NCI-H748 treated with DMSO at 0.1 percent for 48 hours (cell line): Measurements from ENCODE around the gene SEZ6L2.
"Not testable (repeated sequence)": the region's sequence is repeated elsewhere in the genome, so short reads cannot be mapped to it uniquely, and the experiment has no call there.

Experiments used
- DNase-seq: peaks from one replicate; lab custom pipeline; 2025; lab: John Stamatoyannopoulos, UW

Gene SEZ6L2

DNA sequence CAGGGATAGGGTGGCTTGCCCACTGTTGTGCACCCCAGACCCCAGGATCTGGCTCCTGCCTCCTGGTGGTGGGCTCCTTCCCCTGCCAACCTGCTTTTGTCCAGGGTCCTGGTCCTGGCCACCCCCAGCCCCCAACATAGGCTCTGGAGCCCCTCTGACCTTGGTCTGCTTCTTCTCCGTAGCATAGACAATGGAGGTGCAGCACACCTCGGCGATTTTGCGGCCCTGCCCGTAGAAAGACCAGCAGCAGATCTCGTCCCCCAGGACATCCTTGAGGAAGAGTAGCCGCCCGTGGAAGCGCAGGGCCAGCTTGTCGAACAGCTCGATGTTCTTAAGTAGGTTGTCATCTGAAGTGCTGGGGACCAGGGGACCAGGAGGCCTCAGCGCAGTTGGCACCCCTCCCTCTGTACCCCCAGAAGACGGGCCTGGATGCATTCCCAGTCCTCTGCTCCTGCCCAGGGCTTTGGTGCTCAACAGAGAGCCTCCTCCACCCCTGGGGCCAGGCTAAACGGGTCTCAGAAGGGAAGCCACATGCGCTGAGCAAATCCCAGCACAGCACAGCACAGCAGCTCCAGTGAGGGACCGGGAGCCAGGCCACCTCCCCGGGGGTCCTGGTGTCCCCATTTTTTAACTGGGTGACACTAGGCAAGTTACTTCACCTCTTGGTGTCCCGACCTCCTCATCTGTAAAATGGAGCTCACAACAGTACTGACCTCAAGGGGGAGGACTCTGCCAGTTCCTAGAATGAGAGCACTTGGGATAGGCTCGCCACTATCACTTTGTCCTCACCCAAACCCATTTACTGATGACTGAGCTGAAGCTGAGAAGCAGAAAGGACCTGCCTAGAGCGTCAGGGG is 11.7 kb upstream of the SEZ6L2 start:
- DNase-seq = no peak

DNA sequence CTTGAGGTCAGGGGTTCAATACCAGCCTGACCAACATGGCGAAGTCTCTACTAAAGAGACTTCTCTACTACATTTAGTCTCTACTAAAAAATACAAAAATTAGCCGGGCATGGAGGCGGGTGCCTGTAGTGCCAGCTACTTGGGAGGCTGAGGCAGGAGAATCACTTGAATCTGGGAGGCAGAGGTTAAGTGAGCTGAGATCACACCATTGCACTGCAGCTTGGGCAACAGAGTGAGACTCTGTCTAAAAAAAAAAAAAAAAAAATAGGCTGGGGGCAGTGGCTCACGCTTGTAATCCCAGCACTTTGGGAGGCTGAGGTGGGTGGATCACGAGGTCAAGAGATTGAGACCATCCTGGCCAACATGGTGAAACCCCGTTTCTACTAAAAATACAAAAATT is 10.5 kb upstream of the SEZ6L2 start:
- not testable (repeated sequence) for DNase-seq

DNA sequence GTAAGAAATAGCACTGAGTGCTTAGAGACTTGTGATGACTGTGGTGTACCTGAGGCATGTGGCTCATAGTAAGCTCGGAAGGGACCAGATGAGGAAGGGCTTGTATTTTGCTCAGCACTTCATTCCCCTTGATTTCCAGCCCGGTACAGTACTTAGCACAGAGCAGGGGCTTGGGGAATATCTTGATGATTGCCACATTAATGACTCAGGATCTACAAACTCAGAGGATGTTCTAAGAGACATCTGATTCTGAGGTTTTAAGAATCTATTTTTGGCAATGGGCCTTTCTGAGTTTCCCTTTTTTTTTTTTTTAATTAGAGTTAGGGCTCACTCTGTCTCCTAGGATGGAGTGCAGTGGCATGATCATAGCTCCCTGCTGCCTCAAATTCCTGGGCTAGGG is 10.0 kb upstream of the SEZ6L2 start:
- no peak for DNase-seq

DNA sequence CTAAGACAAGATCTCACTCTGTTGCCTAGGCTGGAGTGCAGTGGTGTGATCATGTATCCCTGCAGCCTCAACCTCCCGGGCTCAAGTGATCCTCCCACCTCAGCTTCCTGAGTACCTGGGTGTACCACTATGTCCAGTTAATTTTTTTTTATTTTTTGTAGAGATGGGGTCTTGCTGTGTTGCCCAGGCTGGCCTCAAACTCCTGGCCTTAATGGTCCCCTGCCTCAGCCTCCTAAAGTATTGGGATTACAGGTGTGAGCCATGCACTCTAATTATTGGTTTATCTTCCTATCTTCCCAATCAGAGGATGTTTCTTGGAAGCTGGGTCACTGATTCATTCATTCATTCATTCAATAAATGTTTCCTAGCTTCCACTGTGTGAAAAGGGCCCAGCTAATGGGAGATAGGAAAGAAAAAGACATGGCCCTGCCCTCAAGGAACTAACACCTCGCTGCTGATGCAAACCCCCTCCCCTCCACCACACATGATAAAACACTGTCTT is 9.4 kb upstream of the SEZ6L2 start:
- DNase-seq = no peak

- no peak for DNase-seq
Observed at GRCh38 chr16:29907973-29908372, 8.6 kb upstream of the SEZ6L2 start.

DNA sequence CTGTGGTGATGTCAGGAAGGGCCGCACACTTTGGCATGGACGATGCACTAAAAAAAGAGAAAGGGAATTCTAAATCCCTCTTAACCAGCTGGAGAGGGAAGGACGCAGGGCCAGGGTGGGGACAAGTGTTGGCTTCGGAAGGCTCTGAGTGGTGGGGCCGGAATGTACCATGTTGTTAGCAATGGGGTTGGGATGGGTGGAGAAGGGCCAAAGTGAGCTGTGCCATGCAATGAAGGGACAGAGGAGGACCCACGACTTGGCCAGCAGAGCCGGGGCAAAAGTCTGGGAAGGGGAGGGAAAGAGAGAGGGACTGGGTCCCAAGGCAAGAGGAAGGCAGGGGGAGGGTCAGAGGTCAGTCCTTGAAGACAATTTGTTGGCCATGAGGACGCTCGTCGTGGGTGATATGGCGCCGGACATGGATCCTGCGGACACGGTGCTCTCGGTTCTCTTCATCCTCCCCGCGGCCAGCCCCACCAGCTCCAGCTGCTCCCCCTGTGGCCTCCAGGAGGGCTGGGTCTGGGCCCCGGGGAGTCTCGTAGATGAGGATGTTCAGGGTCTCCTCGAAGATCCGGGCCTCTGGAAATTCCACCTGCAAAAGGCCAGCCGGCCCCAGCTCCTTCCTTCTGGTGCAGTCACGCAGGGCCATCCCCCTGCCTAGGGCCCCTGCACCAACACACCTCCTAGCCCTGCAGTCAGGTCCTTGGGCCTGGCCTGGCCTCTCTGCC is 7.3 kb upstream of the SEZ6L2 start:
- no peak for DNase-seq

DNA sequence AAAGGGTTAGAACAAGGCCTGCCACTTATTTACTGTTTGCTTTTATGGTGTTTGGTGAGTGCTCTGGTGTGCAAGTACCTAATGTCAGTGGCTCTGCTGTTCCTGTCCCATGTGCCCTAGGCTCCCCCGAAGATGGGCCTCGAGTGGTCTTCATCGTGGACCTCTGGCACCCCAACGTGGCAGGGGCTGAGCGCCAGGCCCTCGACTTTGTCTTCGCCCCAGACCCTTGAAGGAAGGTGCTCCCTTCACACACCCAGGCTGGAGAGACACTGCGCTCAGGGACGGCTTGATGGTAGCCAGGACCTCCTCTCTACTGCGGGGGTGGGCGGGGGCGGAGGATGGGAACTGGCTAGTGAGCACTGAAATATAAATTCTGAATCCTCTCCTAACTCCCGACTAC is 6.3 kb upstream of the SEZ6L2 start:
- no peak for DNase-seq

DNA sequence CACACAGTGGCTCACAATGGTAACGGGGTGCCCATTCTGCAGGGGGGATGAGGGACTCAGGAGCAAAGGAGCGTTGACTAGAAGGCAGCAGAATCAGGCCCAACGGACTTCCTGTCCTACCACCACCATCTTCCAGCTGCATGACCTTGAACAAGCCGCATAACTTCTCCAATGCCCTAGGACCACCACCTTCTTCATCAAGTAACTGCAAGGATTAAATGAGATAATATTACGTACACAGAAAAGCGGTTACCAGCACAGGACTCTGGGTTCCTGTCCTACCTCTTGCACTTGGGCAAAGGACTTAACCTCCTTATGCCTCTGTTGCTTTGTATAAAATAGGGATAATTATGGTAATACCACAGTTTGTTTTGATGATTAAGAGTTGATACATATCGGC is 5.6 kb upstream of the SEZ6L2 start:
- DNase-seq = no peak

GRCh38 chr16:29903590-29903989 is 4.2 kb upstream of the SEZ6L2 start:
- DNase-seq = no peak

- DNase-seq = no peak
Observed at GRCh38 chr16:29901607-29901945, 2.2 kb upstream of the SEZ6L2 start.

DNA sequence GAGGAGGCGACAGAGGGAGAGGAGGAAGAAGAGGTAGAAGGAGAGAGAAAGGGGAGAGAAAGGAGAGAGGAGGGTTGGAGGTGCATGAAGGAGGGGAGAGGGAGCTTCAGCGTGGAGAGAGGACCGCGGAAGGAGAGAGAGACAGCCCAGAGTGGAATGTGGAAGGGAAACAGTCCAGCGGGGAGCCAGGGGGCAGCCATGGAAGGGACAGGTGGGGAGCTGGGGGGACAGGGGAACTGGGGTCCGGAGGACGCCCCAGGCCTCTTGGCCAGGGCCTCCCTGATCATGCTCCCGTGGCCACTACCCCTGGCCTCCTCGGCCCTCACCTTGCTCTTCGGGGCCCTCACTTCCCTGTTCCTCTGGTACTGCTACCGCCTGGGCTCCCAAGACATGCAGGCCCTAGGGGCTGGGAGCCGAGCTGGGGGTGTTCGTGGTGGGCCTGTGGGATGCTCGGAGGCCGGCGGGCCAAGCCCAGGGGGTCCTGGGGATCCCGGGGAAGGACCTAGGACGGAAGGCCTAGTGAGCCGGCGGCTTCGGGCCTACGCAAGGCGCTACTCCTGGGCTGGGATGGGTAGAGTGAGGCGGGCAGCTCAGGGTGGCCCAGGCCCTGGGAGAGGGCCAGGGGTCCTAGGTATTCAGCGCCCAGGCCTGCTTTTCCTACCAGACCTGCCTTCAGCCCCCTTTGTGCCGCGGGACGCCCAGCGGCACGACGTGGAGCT is 1.7 kb upstream of the SEZ6L2 start:
- DNase-seq = no peak

DNA sequence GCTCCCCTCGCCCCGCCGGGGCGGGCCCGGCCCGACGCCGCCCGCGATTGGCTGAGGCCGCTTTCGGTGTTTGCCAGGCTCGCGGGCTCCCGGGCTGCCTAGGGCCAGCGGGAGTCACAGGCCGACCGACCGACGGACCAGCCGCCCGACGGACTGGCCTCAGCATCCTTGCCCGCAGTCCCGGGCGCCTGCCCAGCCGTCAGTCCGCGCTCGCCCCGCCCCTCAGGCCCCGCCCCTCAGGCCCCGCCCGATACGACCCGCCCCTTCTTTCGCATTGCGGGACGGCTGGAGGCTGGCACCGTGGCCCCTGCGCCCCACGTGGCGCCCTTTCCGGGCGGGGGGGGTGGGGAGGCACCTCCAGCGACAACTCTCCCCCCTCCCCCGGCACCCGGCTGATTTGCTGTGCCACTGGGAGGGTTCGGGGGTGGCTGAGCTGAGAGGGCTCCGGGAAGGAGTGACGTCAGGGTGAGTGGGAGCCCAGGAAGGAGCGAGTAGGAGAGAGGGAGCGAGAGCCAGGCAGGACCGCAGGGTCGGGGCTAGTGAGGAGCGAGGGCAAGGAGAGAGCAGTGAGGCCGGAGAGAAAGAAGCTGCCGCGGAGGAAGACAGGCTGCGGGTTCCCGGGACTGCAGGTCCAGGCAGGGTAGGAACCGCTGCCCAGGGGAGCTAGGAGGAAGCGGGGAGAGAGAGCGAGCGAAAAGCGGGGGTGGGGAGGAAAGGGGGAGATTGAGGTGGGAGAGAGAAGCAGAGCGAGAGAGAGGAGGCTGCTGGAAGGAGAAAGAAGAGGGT is 945 bp upstream of the SEZ6L2 start, which contains the start of gene ASPHD1:
Gene ASPHD1, plus strand, starts transcription at position 387 of the 786 bp plus-strand sequence. CDS start 484 bp downstream, outside the sequence.
- DNase-seq = peak; percentile 14

GRCh38 chr16:29898804-29899515 is 390 bp downstream of the SEZ6L2 start:
- peak; percentile 40 for DNase-seq

DNA sequence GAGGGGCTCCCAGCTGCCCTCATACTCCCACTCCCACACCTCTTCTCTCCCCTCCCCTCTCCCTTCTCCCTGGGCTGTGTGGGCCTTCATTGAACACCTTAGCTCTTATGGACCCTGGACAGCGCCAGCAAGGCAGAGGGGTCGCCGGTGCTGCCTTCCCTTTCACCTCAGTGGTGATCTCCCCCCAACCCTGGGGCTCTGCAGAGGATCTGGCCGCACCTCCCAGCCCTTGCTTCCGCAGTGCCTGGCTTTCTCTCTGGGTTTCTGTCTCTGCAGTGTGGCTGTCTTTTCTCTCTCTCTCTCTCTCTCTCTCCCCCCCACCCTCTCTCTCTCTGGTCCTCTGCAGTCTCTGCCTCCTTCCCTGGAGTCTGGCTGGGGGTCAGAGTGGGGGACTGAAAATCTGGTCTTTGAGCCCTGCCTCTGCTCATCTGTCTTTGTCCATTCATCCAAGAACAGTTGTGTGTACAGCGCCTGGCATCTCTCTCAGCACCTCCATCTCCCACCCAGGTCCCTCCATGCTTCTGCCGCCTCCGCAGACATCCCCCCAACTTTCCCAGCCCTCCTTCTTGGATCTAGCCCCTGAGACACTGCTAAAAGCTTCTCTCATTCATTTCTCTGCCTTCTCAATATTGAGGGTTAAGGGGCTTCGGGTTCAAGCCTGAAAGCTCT is 1.1 kb downstream of the SEZ6L2 start:
- DNase-seq = no peak

GRCh38 chr16:29897333-29897732 is 2.0 kb downstream of the SEZ6L2 start:
- no peak for DNase-seq

DNA sequence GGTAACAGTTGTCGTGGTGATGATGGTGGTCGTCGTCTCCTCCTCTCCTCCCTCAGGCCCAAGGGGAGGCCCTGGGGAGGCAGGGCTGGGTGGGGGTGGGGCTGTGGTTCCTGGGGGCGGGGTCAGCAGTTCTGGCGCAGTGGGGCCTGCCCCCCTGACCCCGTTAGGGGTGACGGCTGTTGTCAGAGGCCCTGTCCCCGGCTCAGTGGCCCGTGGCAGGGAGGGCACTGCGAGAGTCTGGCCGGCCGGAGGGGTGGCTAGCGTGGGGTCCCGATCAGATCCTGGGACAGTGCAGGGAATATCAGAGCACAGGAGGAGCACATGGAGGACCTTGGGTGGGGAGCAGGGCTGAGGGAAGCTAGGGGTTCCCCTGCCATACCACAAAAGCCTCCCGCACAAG is 2.5 kb downstream of the SEZ6L2 start:
- DNase-seq = no peak

GRCh38 chr16:29894352-29894751 is 5.0 kb downstream of the SEZ6L2 start:
- DNase-seq = no peak

- DNase-seq = no peak
Observed at GRCh38 chr16:29893553-29893952, 5.8 kb downstream of the SEZ6L2 start.

- DNase-seq = no peak
Observed at GRCh38 chr16:29892458-29892813, 6.9 kb downstream of the SEZ6L2 start.
